HCT116 (cell line): Measurements from ENCODE around the gene MED15. TPM values are rescaled to one million over a fixed set of nuclear protein-coding genes. Genes with fewer than 3 reads are reported as not detected.

Source experiments
- ATAC-seq: fragments of 200-7000 bp; cut with Tn5 transposase; 2 replicates; pipeline ENCODE4 v1.9.1; 2020; ENCODE audit warnings: mild to moderate bottlenecking, moderate library complexity
- BruUV-seq: library from RNA; stranded (reverse); fragments of 400-500 nt; replicated peaks from 2 replicates; lab custom pipeline; 2021; lab: Mats Ljungman, UMichigan
- CTCF ChIA-PET: fragments of 300-600 bp; sonication (Branson Sonifier 250); formaldehyde crosslinking; loops from one replicate; lab custom pipeline; 2021; ENCODE audit warnings: antibody characterized with exemption; lab: Charles Lee
- POLR2A ChIA-PET: fragments of 300-600, 350-600 bp; sonication (Branson Sonifier 250); formaldehyde crosslinking; loops from one replicate; lab custom pipeline; 2021; ENCODE audit warnings: antibody characterized with exemption; lab: Charles Lee
- RAD21 ChIA-PET, 2 experiments: fragments of 300-600 bp; sonication (Branson Sonifier 250); formaldehyde crosslinking; loops; one replicate each; lab custom pipeline; 2023; ENCODE audit warnings: low total read pairs in 2 of 2; ENCODE audit not compliant: uncharacterized antibody in 2 of 2, unreplicated experiment in 2 of 2, low non-redundant PET in 1 of 2; lab: Charles Lee
- DNase-seq: peaks from one replicate; pipeline ENCODE4 v3.0.0-alpha.2; 2010; ENCODE audit warnings: low read depth, low spot score
- H2AFZ ChIP-seq: fragments of 200-600 bp; shearing (Covaris generic), sonication (generic); 2 replicates; pipeline ENCODE4 v1.6.1; 2017; ENCODE audit warnings: low read depth, mixed run types, mixed read lengths, antibody characterized with exemption, low read length; ENCODE audit not compliant: poor library complexity, severe bottlenecking
- H3K27ac ChIP-seq: 2 replicates; pipeline ENCODE4 v1.5.1; 2012; ENCODE audit warnings: low read depth, low read length
- H3K27me3 ChIP-seq: fragments of 200-600 bp; sonication (generic); 2 replicates; pipeline ENCODE4 v1.6.1; 2016; ENCODE audit warnings: mixed run types, low read length, mixed read lengths; ENCODE audit not compliant: insufficient read depth
- H3K36me3 ChIP-seq, 2 experiments: fragments of 200-500 bp in 1 of 2; fragments of 200-600 bp in 1 of 2; sonication (Bioruptor generic) in 1 of 2; sonication (generic) in 1 of 2; 2 replicates each; pipeline versions ENCODE4 v1.5.1 to v1.6.1; 2014 to 2016; ENCODE audit warnings: low read length in 2 of 2, inconsistent platforms in 1 of 2, mixed read lengths in 1 of 2, mixed run types in 1 of 2; ENCODE audit not compliant: insufficient read depth in 2 of 2, control insufficient read depth in 1 of 2
- H3K4me1 ChIP-seq, 2 experiments: fragments of 200-600 bp in 1 of 2; sonication (generic) in 1 of 2; 2 replicates each; pipeline versions ENCODE4 v1.5.1 to v1.6.1; 2012 to 2017; ENCODE audit warnings: low read length in 2 of 2, inconsistent platforms in 1 of 2, mild to moderate bottlenecking in 1 of 2, mixed read lengths in 1 of 2, mixed run types in 1 of 2, moderate library complexity in 1 of 2; ENCODE audit not compliant: insufficient read depth in 2 of 2, control insufficient read depth in 1 of 2
- H3K4me2 ChIP-seq: fragments of 200-600 bp; sonication (generic); 2 replicates; pipeline ENCODE4 v1.6.1; 2017; ENCODE audit warnings: mixed run types, low read length, mixed read lengths
- H3K4me3 ChIP-seq, 2 experiments: fragments of 200-600 bp in 1 of 2; sonication (generic) in 1 of 2; replicated peaks in 1 of 2; 2 replicates each; pipeline ENCODE4 v1.5.1; 2011 to 2016; ENCODE audit warnings: low read length in 2 of 2, control low read depth in 1 of 2, low read depth in 1 of 2, mild to moderate bottlenecking in 1 of 2, mixed read lengths in 1 of 2, mixed run types in 1 of 2
- H3K79me2 ChIP-seq: fragments of 200-600 bp; sonication (generic); 2 replicates; pipeline ENCODE4 v1.6.1; 2017; ENCODE audit warnings: mild to moderate bottlenecking, mixed run types, low read length, moderate library complexity, mixed read lengths; ENCODE audit not compliant: insufficient read depth
- H3K9ac ChIP-seq: fragments of 200-600 bp; sonication (generic); 2 replicates; pipeline ENCODE4 v1.6.1; 2016; ENCODE audit warnings: low read length, mixed read lengths
- H3K9me2 ChIP-seq: fragments of 200-600 bp; sonication (generic), shearing (Covaris generic); 2 replicates; pipeline ENCODE4 v1.6.1; 2017; ENCODE audit warnings: mixed run types, mild to moderate bottlenecking, moderate library complexity; ENCODE audit not compliant: insufficient read depth
- H3K9me3 ChIP-seq, 2 experiments: fragments of 200-500 bp in 1 of 2; fragments of 200-600 bp in 1 of 2; sonication (Bioruptor generic) in 1 of 2; sonication (generic) in 1 of 2; 2 replicates each; pipeline ENCODE4 v1.6.1; 2014 to 2017; ENCODE audit warnings: low read length in 2 of 2, mixed read lengths in 2 of 2, inconsistent platforms in 1 of 2, low read depth in 1 of 2, mild to moderate bottlenecking in 1 of 2, mixed run types in 1 of 2, moderate library complexity in 1 of 2; ENCODE audit not compliant: control insufficient read depth in 1 of 2, insufficient read depth in 1 of 2
- H4K20me1 ChIP-seq: fragments of 200-600 bp; sonication (generic), shearing (Covaris generic); 2 replicates; pipeline ENCODE4 v1.6.1; 2017; ENCODE audit warnings: mixed run types, mild to moderate bottlenecking, moderate library complexity; ENCODE audit not compliant: insufficient read depth
- MAX ChIP-seq: IDR thresholded peaks from 2 replicates; pipeline ENCODE4 v1.6.1; 2012
- POLR2A ChIP-seq: IDR thresholded peaks from 2 replicates; pipeline ENCODE4 v1.7.0; 2011; ENCODE audit warnings: borderline replicate concordance; ENCODE audit not compliant: insufficient read depth, insufficient read length; ENCODE audit errors: extremely low read depth
- RAD21 ChIP-seq: IDR thresholded peaks from 2 replicates; pipeline ENCODE4 v1.6.1; 2012; ENCODE audit warnings: low read depth, mild to moderate bottlenecking
- SIN3A ChIP-seq: IDR thresholded peaks from 2 replicates; pipeline ENCODE4 v1.6.1; 2012; ENCODE audit warnings: low read depth
- YY1 ChIP-seq: IDR thresholded peaks from 2 replicates; pipeline ENCODE4 v1.6.1; 2011; ENCODE audit warnings: low read length, low read depth, moderate library complexity, mild to moderate bottlenecking; ENCODE audit not compliant: insufficient replicate concordance; ENCODE audit errors: extremely low read depth
- ZBTB33 ChIP-seq: IDR thresholded peaks from 2 replicates; pipeline ENCODE4 v1.6.1; 2011; ENCODE audit warnings: mild to moderate bottlenecking, low read length, moderate library complexity; ENCODE audit not compliant: insufficient replicate concordance; ENCODE audit errors: extremely low read depth
- ZFX ChIP-seq: fragments of 450-650 bp; IDR thresholded peaks from 2 replicates; pipeline ENCODE4 v1.6.1; 2017
- intact Hi-C: fragments of 100-400 bp; cut with micrococcal nuclease; formaldehyde crosslinking; loops from 2 replicates; pipeline ENCODE4 v1.10.0; 2022
- total RNA-seq: library from RNA; stranded (reverse); gene quantifications from one replicate; pipeline ENCODE4 v1.2.1, GENCODE V29; 2021; ENCODE audit not compliant: unreplicated experiment
- TF ChIP-seq, protein P1 (sequence below): IDR thresholded peaks from 2 replicates; pipeline ENCODE4 v1.6.1; 2012; ENCODE audit warnings: low read depth

The MED15 gene
- total RNA-seq, 1 experiment from 2014 or later, result 81.3 TPM

- no peak for TF ChIP-seq POLR2A
- TF ChIP-seq RAD21, result no peak
- no peak for TF ChIP-seq MAX
- TF ChIP-seq ZBTB33, result no peak
- no peak for TF ChIP-seq ZFX
- TF ChIP-seq YY1, result no peak
- TF ChIP-seq SIN3A, result no peak
- TF ChIP-seq, protein P1, sequence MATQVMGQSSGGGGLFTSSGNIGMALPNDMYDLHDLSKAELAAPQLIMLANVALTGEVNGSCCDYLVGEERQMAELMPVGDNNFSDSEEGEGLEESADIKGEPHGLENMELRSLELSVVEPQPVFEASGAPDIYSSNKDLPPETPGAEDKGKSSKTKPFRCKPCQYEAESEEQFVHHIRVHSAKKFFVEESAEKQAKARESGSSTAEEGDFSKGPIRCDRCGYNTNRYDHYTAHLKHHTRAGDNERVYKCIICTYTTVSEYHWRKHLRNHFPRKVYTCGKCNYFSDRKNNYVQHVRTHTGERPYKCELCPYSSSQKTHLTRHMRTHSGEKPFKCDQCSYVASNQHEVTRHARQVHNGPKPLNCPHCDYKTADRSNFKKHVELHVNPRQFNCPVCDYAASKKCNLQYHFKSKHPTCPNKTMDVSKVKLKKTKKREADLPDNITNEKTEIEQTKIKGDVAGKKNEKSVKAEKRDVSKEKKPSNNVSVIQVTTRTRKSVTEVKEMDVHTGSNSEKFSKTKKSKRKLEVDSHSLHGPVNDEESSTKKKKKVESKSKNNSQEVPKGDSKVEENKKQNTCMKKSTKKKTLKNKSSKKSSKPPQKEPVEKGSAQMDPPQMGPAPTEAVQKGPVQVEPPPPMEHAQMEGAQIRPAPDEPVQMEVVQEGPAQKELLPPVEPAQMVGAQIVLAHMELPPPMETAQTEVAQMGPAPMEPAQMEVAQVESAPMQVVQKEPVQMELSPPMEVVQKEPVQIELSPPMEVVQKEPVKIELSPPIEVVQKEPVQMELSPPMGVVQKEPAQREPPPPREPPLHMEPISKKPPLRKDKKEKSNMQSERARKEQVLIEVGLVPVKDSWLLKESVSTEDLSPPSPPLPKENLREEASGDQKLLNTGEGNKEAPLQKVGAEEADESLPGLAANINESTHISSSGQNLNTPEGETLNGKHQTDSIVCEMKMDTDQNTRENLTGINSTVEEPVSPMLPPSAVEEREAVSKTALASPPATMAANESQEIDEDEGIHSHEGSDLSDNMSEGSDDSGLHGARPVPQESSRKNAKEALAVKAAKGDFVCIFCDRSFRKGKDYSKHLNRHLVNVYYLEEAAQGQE, result no peak
- Histone ChIP-seq H2AFZ (no peak overlapping the region), H3K4me1 (peaks cover 10 to 33% of the 10 kb centered on the region in 2 experiments), H3K36me3 (no peaks in the 10 kb centered on the region), H3K9me3 (no peaks in the 10 kb centered on the region), H3K9me2 (no peaks in the 10 kb centered on the region), H3K9ac (no peak overlapping the region), H3K4me3 (peak overlapping the region in 1 of 2 experiments; percentile 81; a peak in 1 of 4 replicates), H4K20me1 (no peaks in the 10 kb centered on the region), H3K79me2 (peaks cover 23% of the 10 kb centered on the region; the same call in 1 of the 2 replicates), H3K4me2 (peak overlapping the region; percentile 82), H3K27me3 (no peaks in the 10 kb centered on the region), H3K27ac (no peak overlapping the region)
- ChIA-PET POLR2A (no interaction called here), RAD21 (no interaction called here), CTCF (no interaction called here)
- no TSS peak for BruUV-seq
- intact Hi-C loops, result loop anchor here (5.0 kb wide), 1 partner anchor 80 kb away; no protein-coding TSS in a partner anchor
- DNase-seq (no peak), ATAC-seq (no peak)
Measured at GRCh38 chr22:20497426-20497825, 10.0 kb upstream of the MED15 start.
